Measurements from ENCODE around the gene SELENON. TPM values are rescaled to one million over a fixed set of nuclear protein-coding genes. Genes with fewer than 3 reads are reported as not detected.

The SELENON gene
- total and polyA plus RNA-seq, 2 of the 13 experiments (the other 11 are each of a cell fraction or from before 2014, with no cell fraction given), result 3.8 to 8.0 TPM

DNA sequence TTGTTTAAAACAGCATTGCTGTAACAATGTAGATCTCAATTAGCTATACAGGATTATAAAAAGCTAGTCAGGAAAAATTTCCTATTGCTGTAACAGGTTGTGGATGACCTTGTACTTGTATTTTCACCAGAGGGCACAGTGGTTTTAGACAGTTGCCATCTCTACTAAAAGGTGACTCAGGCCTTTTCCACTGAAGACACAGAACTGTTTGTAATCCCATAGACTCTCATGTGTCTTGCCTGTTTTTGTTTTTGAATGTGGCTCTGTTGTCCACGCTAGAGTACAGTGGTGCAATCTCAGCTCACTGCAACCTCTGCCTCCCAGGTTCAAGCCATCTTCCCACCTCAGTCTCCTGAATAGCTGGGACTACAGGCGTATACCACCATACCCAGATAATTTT, 25.6 kb downstream of the SELENON start (continued):
- TF ChIP-seq, protein P1, sequence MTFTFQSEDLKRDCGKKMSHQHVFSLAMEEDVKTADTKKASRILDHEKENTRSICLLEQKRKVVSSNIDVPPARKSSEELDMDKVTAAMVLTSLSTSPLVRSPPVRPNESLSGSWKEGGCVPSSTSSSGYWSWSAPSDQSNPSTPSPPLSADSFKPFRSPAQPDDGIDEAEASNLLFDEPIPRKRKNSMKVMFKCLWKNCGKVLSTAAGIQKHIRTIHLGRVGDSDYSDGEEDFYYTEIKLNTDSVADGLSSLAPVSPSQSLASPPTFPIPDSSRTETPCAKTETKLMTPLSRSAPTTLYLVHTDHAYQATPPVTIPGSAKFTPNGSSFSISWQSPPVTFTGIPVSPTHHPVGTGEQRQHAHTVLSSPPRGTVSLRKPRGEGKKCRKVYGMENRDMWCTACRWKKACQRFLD (CRISPR knock-in tag; IDR thresholded peaks at IDR 0.05; ENCODE audit: borderline replicate concordance), result no peak
- TF ChIP-seq ZNF672 (CRISPR knock-in tag; IDR thresholded peaks at IDR 0.05), result no peak
- 0 out of 2 replicates have a peak, but pooled peaks have one; percentile 9 for TF ChIP-seq PPARG (CRISPR knock-in tag; conservative IDR thresholded peaks at IDR 0.05)
- TF ChIP-seq, protein P2, sequence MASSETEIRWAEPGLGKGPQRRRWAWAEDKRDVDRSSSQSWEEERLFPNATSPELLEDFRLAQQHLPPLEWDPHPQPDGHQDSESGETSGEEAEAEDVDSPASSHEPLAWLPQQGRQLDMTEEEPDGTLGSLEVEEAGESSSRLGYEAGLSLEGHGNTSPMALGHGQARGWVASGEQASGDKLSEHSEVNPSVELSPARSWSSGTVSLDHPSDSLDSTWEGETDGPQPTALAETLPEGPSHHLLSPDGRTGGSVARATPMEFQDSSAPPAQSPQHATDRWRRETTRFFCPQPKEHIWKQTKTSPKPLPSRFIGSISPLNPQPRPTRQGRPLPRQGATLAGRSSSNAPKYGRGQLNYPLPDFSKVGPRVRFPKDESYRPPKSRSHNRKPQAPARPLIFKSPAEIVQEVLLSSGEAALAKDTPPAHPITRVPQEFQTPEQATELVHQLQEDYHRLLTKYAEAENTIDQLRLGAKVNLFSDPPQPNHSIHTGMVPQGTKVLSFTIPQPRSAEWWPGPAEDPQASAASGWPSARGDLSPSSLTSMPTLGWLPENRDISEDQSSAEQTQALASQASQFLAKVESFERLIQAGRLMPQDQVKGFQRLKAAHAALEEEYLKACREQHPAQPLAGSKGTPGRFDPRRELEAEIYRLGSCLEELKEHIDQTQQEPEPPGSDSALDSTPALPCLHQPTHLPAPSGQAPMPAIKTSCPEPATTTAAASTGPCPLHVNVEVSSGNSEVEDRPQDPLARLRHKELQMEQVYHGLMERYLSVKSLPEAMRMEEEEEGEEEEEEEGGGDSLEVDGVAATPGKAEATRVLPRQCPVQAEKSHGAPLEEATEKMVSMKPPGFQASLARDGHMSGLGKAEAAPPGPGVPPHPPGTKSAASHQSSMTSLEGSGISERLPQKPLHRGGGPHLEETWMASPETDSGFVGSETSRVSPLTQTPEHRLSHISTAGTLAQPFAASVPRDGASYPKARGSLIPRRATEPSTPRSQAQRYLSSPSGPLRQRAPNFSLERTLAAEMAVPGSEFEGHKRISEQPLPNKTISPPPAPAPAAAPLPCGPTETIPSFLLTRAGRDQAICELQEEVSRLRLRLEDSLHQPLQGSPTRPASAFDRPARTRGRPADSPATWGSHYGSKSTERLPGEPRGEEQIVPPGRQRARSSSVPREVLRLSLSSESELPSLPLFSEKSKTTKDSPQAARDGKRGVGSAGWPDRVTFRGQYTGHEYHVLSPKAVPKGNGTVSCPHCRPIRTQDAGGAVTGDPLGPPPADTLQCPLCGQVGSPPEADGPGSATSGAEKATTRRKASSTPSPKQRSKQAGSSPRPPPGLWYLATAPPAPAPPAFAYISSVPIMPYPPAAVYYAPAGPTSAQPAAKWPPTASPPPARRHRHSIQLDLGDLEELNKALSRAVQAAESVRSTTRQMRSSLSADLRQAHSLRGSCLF (CRISPR knock-in tag; IDR thresholded peaks at IDR 0.05; ENCODE audit: borderline replicate concordance), result no peak
- TF ChIP-seq SAP130 (CRISPR knock-in tag; IDR thresholded peaks at IDR 0.05; ENCODE audit: low read depth), result peak; percentile 52
- no peak for TF ChIP-seq SOX13 (IDR thresholded peaks at IDR 0.05)
- no peak for TF ChIP-seq SOX13 (CRISPR knock-in tag; conservative IDR thresholded peaks at IDR 0.05 in 1 of 2, IDR thresholded peaks at IDR 0.05 in 1 of 2)
- TF ChIP-seq MAFK (conservative IDR thresholded peaks at IDR 0.05 in 1 of 2, IDR thresholded peaks at IDR 0.05 in 1 of 2; ENCODE audit: low read length in 2 of 2), result peak; percentile 26 to 63; a peak in 1 of 4 replicates
- TF ChIP-seq ZNF451 (CRISPR knock-in tag; IDR thresholded peaks at IDR 0.05), result no peak
- no peak for TF ChIP-seq NFE2L1 (CRISPR knock-in tag; IDR thresholded peaks at IDR 0.05; ENCODE audit: borderline replicate concordance)
- no peak for TF ChIP-seq DPF2 (CRISPR knock-in tag; IDR thresholded peaks at IDR 0.05; ENCODE audit: borderline replicate concordance, low read depth)
